RWPE2 (cell line): ENCODE results near the gene TEKTIP1.
A peak's percentile ranks its signal among the peaks of the same experiment; 100 is the strongest.

ENCODE experiments used
- ATAC-seq: fragments of 200-7000 bp; cut with Tn5 transposase; 3 replicates; pipeline ENCODE4 v1.9.1; 2021; ENCODE audit warnings: low read depth
- DNase-seq: peaks from one replicate; pipeline ENCODE4 v3.0.0-alpha.2; 2020; ENCODE audit warnings: low spot score
- H3K27ac ChIP-seq: fragments of 450-650 bp; 2 replicates; pipeline ENCODE4 v1.5.1; 2017; ENCODE audit warnings: mild to moderate bottlenecking; ENCODE audit not compliant: poor library complexity, severe bottlenecking
- H3K27me3 ChIP-seq: fragments of 250-450 bp; sonication (Bioruptor Pico); 2 replicates; pipeline ENCODE4 v1.5.1; 2021; ENCODE audit warnings: mild to moderate bottlenecking, moderate library complexity; ENCODE audit not compliant: insufficient read depth, poor library complexity, severe bottlenecking
- H3K36me3 ChIP-seq: fragments of 250-450 bp; sonication (Bioruptor Pico); 2 replicates; pipeline ENCODE4 v1.5.1; 2020; ENCODE audit warnings: low read depth, mild to moderate bottlenecking, moderate library complexity
- H3K4me1 ChIP-seq: fragments of 250-450 bp; sonication (Bioruptor Pico); 2 replicates; pipeline ENCODE4 v1.5.1; 2021; ENCODE audit warnings: mild to moderate bottlenecking, moderate library complexity; ENCODE audit not compliant: insufficient read depth, poor library complexity, severe bottlenecking
- H3K4me3 ChIP-seq: fragments of 250-450 bp; sonication (Bioruptor Pico); 2 replicates; pipeline ENCODE4 v1.5.1; 2021; ENCODE audit warnings: mild to moderate bottlenecking, moderate library complexity; ENCODE audit not compliant: severe bottlenecking
- H3K9me3 ChIP-seq: fragments of 250-450 bp; sonication (Bioruptor Pico); 2 replicates; pipeline ENCODE4 v1.5.1; 2021; ENCODE audit warnings: mild to moderate bottlenecking, moderate library complexity; ENCODE audit not compliant: severe bottlenecking
- TF ChIP-seq, protein P1 (sequence below): fragments of 450-650 bp; IDR thresholded peaks from one replicate; pipeline ENCODE4 v1.5.1; 2017; ENCODE audit warnings: mild to moderate bottlenecking, moderate library complexity; ENCODE audit not compliant: poor library complexity, severe bottlenecking

Gene TEKTIP1

DNA sequence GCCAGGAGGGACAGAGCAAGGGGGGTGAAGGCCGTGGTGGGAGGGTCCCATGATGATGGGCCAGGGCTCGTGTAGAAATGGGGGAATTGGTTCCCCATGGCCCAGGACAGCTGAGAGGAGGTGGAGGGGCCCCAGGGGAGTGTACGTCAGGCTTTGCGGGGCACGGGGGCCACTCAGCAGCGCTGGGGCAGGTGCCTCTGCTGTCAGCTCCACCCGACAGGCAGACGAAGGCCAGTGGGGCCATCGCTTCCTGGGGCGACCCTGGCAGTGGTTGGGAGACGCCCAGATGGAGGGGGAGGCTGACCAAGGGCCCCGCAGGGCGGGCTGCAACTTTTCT is 1.9 kb upstream of the TEKTIP1 start:
- DNase-seq: no peak

DNA sequence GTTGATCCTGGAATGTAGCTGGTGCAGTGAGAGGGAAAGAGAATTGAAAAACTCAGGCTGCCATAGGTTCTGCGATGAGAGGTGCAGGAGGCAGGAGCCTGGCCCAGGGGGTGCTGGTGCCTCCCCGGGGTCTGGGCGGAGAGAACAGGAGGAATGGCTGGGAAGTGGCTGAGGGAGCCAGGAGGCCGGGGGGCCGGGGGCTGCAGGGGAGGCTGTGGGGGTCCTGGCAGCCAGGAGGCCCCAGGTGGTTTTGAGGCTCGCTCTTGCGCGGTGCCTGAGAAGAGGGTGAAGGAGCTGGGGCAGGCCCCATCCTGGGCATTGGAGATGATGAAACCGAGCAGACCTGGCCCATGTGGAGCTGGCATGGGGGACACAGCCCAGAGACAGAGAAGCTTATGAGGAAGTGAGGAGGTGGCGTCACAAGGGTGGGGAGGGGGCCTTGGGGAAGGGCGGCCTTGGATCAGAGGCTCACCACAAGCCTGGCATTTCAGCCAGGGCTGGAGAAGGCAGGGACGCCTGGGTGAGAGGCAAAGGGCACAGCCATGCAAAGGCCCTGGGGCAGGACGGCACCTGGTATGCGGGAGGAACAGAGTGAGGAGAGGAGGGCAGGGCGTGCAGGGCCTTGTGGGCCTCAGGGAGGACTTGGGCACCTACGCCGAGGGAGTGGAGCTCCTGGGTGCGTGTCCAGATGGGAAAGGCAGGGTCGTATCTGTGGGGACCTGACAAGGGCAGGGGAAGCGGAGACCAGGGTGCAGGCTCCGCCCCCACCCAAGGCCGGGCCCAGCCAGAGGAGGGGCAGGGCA is 1.3 kb upstream of the TEKTIP1 start:
- Histone ChIP-seq H3K27ac (no peak overlapping the region), H3K36me3 (peaks cover 23% of the 10 kb centered on the region), H3K4me1 (no peaks in the 10 kb centered on the region), H3K4me3 (no peak overlapping the region), H3K9me3 (no peaks in the 10 kb centered on the region), H3K27me3 (no peaks in the 10 kb centered on the region)
- TF ChIP-seq, protein P1, sequence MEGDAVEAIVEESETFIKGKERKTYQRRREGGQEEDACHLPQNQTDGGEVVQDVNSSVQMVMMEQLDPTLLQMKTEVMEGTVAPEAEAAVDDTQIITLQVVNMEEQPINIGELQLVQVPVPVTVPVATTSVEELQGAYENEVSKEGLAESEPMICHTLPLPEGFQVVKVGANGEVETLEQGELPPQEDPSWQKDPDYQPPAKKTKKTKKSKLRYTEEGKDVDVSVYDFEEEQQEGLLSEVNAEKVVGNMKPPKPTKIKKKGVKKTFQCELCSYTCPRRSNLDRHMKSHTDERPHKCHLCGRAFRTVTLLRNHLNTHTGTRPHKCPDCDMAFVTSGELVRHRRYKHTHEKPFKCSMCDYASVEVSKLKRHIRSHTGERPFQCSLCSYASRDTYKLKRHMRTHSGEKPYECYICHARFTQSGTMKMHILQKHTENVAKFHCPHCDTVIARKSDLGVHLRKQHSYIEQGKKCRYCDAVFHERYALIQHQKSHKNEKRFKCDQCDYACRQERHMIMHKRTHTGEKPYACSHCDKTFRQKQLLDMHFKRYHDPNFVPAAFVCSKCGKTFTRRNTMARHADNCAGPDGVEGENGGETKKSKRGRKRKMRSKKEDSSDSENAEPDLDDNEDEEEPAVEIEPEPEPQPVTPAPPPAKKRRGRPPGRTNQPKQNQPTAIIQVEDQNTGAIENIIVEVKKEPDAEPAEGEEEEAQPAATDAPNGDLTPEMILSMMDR: no peak
- ATAC-seq: peak; percentile 26; the same call in 2 of the 3 replicates
- DNase-seq: no peak

More for the DNA sequence above, 1.9 kb upstream of the TEKTIP1 start:
- TF ChIP-seq, protein P1: no peak
- ATAC-seq: no peak; the same call in 2 of the 3 replicates
- Histone ChIP-seq H3K27ac (no peak overlapping the region), H3K9me3 (no peaks in the 10 kb centered on the region), H3K36me3 (peaks cover 25% of the 10 kb centered on the region), H3K4me3 (no peak overlapping the region), H3K27me3 (no peaks in the 10 kb centered on the region), H3K4me1 (no peaks in the 10 kb centered on the region)

DNA sequence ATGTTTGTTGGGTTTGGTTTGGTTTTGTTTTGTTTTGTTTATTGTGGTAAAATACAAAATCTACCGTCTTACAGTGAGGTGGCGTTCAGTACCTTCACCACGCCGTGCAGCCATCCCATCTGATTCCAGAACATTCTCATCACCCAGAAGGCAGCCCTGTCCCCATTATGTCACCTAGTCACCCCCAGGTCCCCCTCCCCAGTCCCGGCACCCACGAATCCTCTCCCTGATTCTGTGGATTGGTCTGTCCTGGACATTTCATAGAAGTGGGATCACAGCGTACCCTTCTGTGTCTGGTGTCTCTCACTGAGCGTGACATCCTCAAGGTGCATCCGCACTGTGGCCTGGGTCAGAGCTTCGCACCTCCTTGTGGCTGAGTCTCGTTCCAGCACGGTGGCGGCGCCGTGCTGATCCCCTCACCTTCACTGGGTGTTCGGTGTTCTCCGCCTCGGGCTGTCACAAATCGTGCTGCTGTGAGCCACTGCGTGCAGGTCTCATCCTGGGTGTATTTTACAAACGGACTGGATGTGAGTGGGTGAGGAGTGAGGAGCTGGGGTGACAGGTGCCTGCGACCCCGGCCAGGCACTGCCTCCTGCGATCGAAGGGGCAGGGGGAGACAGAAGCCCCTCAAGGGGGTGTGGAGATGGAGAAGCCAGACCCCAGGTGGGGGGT is 580 bp upstream of the TEKTIP1 start:
- H3K4me1 ChIP-seq: no peaks in the 10 kb centered on the region
- H3K27me3 ChIP-seq: no peaks in the 10 kb centered on the region
- no peak overlapping the region for H3K4me3 ChIP-seq
- H3K9me3 ChIP-seq: no peaks in the 10 kb centered on the region
- ATAC-seq (no peak; the same call in 2 of the 3 replicates), DNase-seq (no peak)
- H3K27ac ChIP-seq: no peak overlapping the region
- H3K36me3 ChIP-seq: peaks cover 21% of the 10 kb centered on the region
- TF ChIP-seq, protein P1: no peak

DNA sequence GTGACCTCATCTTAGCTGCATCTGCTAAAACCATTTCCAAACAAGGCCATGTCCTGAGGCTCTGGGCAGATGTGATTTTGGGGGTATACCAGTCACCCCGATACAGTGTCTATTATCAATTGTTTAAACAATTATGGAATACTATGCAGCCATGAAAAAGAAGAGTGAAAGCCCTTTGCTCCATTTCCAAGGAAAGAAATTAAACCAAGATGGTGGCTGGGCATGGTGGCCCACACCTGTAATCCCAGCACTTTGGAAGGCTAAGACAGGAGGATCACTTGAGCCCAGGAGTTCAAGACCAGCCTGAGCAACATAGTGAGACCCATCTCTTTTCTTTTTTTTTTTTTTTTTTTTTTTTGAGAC is 763 bp downstream of the TEKTIP1 start:
- ATAC-seq (no peak), DNase-seq (no peak)
- H3K27ac ChIP-seq: no peak overlapping the region
- H3K4me3 ChIP-seq: no peak overlapping the region
- H3K4me1 ChIP-seq: no peaks in the 10 kb centered on the region
- no peaks in the 10 kb centered on the region for H3K27me3 ChIP-seq
- H3K9me3 ChIP-seq: no peaks in the 10 kb centered on the region
- TF ChIP-seq, protein P1: no peak
- peaks cover 19% of the 10 kb centered on the region for H3K36me3 ChIP-seq
